HepG2 (cell line): ENCODE data around the gene SGPP1. TPM values are rescaled to one million over a fixed set of nuclear protein-coding genes. Genes with fewer than 3 reads are reported as not detected.

Experiments used
- BCL6 ChIP-seq: IDR thresholded peaks from 2 replicates; pipeline ENCODE4 v1.6.1; 2016; ENCODE audit warnings: missing genetic modification reagents, missing compliant biosample characterization
- BHLHE40 ChIP-seq: IDR thresholded peaks from 2 replicates; pipeline ENCODE4 v1.6.1; 2011; ENCODE audit warnings: low read length, improper control_type of control experiment
- FOXA1 ChIP-seq, 2 experiments: fragments of 450-650 bp in 1 of 2; sonication (generic) in 1 of 2; formaldehyde crosslinking in 1 of 2; IDR thresholded peaks; 2 replicates each; pipeline versions ENCODE4 v1.4.0 to v1.6.1; 2016 to 2020; ENCODE audit warnings: missing genetic modification reagents in 1 of 2
- FOXA3 ChIP-seq: IDR thresholded peaks from 2 replicates; pipeline ENCODE4 v1.6.1; 2016; ENCODE audit warnings: missing genetic modification reagents, missing compliant biosample characterization
- FOXM1 ChIP-seq: sonication (generic); formaldehyde crosslinking; IDR thresholded peaks from 2 replicates; pipeline ENCODE4 v1.5.0; 2020; ENCODE audit warnings: missing genetic modification reagents
- HMG20A ChIP-seq: IDR thresholded peaks from 2 replicates; pipeline ENCODE4 v1.6.1; 2016; ENCODE audit warnings: borderline replicate concordance
- HNF4A ChIP-seq: sonication (generic); formaldehyde crosslinking; IDR thresholded peaks from 2 replicates; pipeline ENCODE4 v1.4.0; 2020; ENCODE audit warnings: missing genetic modification reagents
- MED1 ChIP-seq: sonication (generic); formaldehyde crosslinking; IDR thresholded peaks from 2 replicates; pipeline ENCODE4 v1.4.0; 2020; ENCODE audit warnings: missing genetic modification reagents
- NCOR1 ChIP-seq: fragments of 200-600 bp; sonication (generic); IDR thresholded peaks from 2 replicates; pipeline ENCODE4 v1.7.0; 2017; ENCODE audit warnings: antibody characterized with exemption, low read length, borderline replicate concordance
- NFKB2 ChIP-seq: sonication (generic); formaldehyde crosslinking; IDR thresholded peaks from 2 replicates; pipeline ENCODE4 v1.4.0; 2020; ENCODE audit warnings: missing genetic modification reagents, borderline replicate concordance
- RXRB ChIP-seq: IDR thresholded peaks from 2 replicates; pipeline ENCODE4 v1.6.1; 2016; ENCODE audit warnings: borderline replicate concordance, missing genetic modification reagents, missing compliant biosample characterization
- TP53 ChIP-seq: sonication (generic); formaldehyde crosslinking; conservative IDR thresholded peaks from 2 replicates; pipeline ENCODE4 v1.4.0; 2020; ENCODE audit warnings: missing genetic modification reagents
- ZBTB1 ChIP-seq: sonication (generic); formaldehyde crosslinking; IDR thresholded peaks from 2 replicates; pipeline ENCODE4 v1.4.0; 2020; ENCODE audit warnings: missing genetic modification reagents, borderline replicate concordance
- ZBTB8A ChIP-seq: sonication (generic); formaldehyde crosslinking; IDR thresholded peaks from 2 replicates; pipeline ENCODE4 v1.4.0; 2020; ENCODE audit warnings: mild to moderate bottlenecking, low read depth, missing genetic modification reagents, borderline replicate concordance
- ZFP90 ChIP-seq: sonication (generic); formaldehyde crosslinking; IDR thresholded peaks from 2 replicates; pipeline ENCODE4 v1.8.0; 2022; ENCODE audit warnings: missing genetic modification reagents, mild to moderate bottlenecking, inconsistent platforms, borderline replicate concordance
- ZNF343 ChIP-seq: sonication (generic); formaldehyde crosslinking; IDR thresholded peaks from 2 replicates; pipeline ENCODE4 v1.4.0; 2020; ENCODE audit warnings: mild to moderate bottlenecking, missing genetic modification reagents
- ZNF530 ChIP-seq: sonication (generic); formaldehyde crosslinking; IDR thresholded peaks from 2 replicates; pipeline ENCODE4 v1.5.0; 2020; ENCODE audit warnings: low read depth, mild to moderate bottlenecking, missing genetic modification reagents
- ZNF747 ChIP-seq: sonication (generic); formaldehyde crosslinking; IDR thresholded peaks from 2 replicates; pipeline ENCODE4 v1.8.1; 2023; ENCODE audit warnings: missing genetic modification reagents, mild to moderate bottlenecking, borderline replicate concordance
- ZNF792 ChIP-seq: IDR thresholded peaks from 2 replicates; pipeline ENCODE4 v1.6.1; 2016
- polyA plus RNA-seq, 8 experiments: library from polyadenylated mRNA; depleted of rRNA in 3 of 8; stranded (reverse) in 7 of 8; unstranded in 1 of 8; fragments of >200 nt; fragmentation: Illumina TruSeq in 4 of 8; extraction: Trizol in 4 of 8; gene quantifications; 2 replicates each; pipeline versions ENCODE4 v1.2.1 to v1.2.3, GENCODE V29; 2011 to 2016; ENCODE audit warnings: low read depth in 4 of 8, missing spikeins in 1 of 8, mixed read lengths in 1 of 8; ENCODE audit not compliant: insufficient read depth in 1 of 8
- total RNA-seq, 5 experiments: library from RNA; depleted of rRNA; stranded (reverse); fragments of >200 nt; fragmentation: Illumina TruSeq; extraction: Trizol; gene quantifications; 2 replicates each; pipeline ENCODE4 v1.2.3, GENCODE V29; 2016; ENCODE audit warnings: low read depth in 1 of 5
- TF ChIP-seq, protein P1 (sequence below): sonication (generic); formaldehyde crosslinking; IDR thresholded peaks from 2 replicates; pipeline ENCODE4 v1.5.0; 2020; ENCODE audit warnings: mild to moderate bottlenecking, missing genetic modification reagents, moderate library complexity
- TF ChIP-seq, protein P2 (sequence below): sonication (generic); formaldehyde crosslinking; IDR thresholded peaks from 2 replicates; pipeline ENCODE4 v1.8.1; 2023; ENCODE audit warnings: mild to moderate bottlenecking, missing genetic modification reagents, borderline replicate concordance
- TF ChIP-seq, protein P3 (sequence below): sonication (generic); formaldehyde crosslinking; IDR thresholded peaks from 2 replicates; pipeline ENCODE4 v1.5.0; 2020; ENCODE audit warnings: missing genetic modification reagents
- TF ChIP-seq, protein P4 (sequence below): IDR thresholded peaks from 2 replicates; pipeline ENCODE4 v1.4.0; 2020; ENCODE audit warnings: mild to moderate bottlenecking, missing genetic modification reagents
- TF ChIP-seq, protein P5 (sequence below): sonication (generic); formaldehyde crosslinking; IDR thresholded peaks from 2 replicates; pipeline ENCODE4 v1.5.0; 2020; ENCODE audit warnings: missing genetic modification reagents, mild to moderate bottlenecking, borderline replicate concordance

Gene SGPP1
- total and polyA plus RNA-seq, 2 of the 13 experiments (the other 11 are each of a cell fraction or from before 2014, with no cell fraction given) = 6.4 to 6.8 TPM

DNA sequence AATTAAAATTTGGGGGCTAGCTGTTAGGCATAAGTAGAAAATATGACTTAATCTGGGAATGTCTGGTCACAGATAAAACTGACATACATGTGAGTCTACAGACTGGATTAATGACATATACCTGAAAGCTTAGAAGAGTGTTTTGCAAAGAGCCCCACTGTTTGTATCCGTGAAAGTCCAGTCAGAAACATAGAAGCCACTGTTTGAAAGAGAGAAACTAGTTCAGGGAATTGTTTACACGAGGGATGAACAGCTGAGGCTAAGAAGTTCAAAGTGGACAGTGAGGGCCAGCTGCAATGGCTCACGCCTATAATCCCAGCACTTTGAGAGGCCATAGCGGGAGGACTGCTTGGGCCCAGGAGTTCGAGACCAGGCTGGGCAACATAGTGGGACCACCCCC is 36.2 kb upstream of the SGPP1 start (continued):
- peak; percentile 49 for TF ChIP-seq RXRB (CRISPR knock-in tag)
- TF ChIP-seq ZFP90 (CRISPR knock-in tag) = no peak
- TF ChIP-seq FOXA3 (CRISPR knock-in tag) = peak; percentile 75
- TF ChIP-seq BHLHE40 = peak; percentile 62
- TF ChIP-seq ZBTB1 (CRISPR knock-in tag) = no peak
- TF ChIP-seq HMG20A (CRISPR knock-in tag) = peak; percentile 60; the same call in 1 of the 2 replicates
- TF ChIP-seq TP53 (CRISPR knock-in tag) = no peak
- TF ChIP-seq, protein P1, sequence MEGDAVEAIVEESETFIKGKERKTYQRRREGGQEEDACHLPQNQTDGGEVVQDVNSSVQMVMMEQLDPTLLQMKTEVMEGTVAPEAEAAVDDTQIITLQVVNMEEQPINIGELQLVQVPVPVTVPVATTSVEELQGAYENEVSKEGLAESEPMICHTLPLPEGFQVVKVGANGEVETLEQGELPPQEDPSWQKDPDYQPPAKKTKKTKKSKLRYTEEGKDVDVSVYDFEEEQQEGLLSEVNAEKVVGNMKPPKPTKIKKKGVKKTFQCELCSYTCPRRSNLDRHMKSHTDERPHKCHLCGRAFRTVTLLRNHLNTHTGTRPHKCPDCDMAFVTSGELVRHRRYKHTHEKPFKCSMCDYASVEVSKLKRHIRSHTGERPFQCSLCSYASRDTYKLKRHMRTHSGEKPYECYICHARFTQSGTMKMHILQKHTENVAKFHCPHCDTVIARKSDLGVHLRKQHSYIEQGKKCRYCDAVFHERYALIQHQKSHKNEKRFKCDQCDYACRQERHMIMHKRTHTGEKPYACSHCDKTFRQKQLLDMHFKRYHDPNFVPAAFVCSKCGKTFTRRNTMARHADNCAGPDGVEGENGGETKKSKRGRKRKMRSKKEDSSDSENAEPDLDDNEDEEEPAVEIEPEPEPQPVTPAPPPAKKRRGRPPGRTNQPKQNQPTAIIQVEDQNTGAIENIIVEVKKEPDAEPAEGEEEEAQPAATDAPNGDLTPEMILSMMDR (CRISPR knock-in tag) = no peak
- TF ChIP-seq, protein P2, sequence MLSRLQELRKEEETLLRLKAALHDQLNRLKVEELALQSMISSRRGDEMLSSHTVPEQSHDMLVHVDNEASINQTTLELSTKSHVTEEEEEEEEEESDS (CRISPR knock-in tag) = no peak
- TF ChIP-seq NFKB2 (CRISPR knock-in tag) = no peak
- no peak for TF ChIP-seq ZNF343 (CRISPR knock-in tag)
- no peak for TF ChIP-seq ZNF530 (CRISPR knock-in tag)
- TF ChIP-seq, protein P3, sequence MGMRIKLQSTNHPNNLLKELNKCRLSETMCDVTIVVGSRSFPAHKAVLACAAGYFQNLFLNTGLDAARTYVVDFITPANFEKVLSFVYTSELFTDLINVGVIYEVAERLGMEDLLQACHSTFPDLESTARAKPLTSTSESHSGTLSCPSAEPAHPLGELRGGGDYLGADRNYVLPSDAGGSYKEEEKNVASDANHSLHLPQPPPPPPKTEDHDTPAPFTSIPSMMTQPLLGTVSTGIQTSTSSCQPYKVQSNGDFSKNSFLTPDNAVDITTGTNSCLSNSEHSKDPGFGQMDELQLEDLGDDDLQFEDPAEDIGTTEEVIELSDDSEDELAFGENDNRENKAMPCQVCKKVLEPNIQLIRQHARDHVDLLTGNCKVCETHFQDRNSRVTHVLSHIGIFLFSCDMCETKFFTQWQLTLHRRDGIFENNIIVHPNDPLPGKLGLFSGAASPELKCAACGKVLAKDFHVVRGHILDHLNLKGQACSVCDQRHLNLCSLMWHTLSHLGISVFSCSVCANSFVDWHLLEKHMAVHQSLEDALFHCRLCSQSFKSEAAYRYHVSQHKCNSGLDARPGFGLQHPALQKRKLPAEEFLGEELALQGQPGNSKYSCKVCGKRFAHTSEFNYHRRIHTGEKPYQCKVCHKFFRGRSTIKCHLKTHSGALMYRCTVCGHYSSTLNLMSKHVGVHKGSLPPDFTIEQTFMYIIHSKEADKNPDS (CRISPR knock-in tag) = no peak
- TF ChIP-seq ZNF747 (CRISPR knock-in tag) = no peak
- peak; percentile 72 for TF ChIP-seq HNF4A (CRISPR knock-in tag)
- TF ChIP-seq ZBTB8A (CRISPR knock-in tag) = no peak
- TF ChIP-seq FOXM1 = no peak
- TF ChIP-seq BCL6 (CRISPR knock-in tag) = peak; percentile 69
- TF ChIP-seq, protein P4, sequence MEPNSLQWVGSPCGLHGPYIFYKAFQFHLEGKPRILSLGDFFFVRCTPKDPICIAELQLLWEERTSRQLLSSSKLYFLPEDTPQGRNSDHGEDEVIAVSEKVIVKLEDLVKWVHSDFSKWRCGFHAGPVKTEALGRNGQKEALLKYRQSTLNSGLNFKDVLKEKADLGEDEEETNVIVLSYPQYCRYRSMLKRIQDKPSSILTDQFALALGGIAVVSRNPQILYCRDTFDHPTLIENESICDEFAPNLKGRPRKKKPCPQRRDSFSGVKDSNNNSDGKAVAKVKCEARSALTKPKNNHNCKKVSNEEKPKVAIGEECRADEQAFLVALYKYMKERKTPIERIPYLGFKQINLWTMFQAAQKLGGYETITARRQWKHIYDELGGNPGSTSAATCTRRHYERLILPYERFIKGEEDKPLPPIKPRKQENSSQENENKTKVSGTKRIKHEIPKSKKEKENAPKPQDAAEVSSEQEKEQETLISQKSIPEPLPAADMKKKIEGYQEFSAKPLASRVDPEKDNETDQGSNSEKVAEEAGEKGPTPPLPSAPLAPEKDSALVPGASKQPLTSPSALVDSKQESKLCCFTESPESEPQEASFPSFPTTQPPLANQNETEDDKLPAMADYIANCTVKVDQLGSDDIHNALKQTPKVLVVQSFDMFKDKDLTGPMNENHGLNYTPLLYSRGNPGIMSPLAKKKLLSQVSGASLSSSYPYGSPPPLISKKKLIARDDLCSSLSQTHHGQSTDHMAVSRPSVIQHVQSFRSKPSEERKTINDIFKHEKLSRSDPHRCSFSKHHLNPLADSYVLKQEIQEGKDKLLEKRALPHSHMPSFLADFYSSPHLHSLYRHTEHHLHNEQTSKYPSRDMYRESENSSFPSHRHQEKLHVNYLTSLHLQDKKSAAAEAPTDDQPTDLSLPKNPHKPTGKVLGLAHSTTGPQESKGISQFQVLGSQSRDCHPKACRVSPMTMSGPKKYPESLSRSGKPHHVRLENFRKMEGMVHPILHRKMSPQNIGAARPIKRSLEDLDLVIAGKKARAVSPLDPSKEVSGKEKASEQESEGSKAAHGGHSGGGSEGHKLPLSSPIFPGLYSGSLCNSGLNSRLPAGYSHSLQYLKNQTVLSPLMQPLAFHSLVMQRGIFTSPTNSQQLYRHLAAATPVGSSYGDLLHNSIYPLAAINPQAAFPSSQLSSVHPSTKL (CRISPR knock-in tag) = peak; percentile 64
- TF ChIP-seq, protein P5, sequence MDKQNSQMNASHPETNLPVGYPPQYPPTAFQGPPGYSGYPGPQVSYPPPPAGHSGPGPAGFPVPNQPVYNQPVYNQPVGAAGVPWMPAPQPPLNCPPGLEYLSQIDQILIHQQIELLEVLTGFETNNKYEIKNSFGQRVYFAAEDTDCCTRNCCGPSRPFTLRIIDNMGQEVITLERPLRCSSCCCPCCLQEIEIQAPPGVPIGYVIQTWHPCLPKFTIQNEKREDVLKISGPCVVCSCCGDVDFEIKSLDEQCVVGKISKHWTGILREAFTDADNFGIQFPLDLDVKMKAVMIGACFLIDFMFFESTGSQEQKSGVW (CRISPR knock-in tag) = no peak
- no peak for TF ChIP-seq ZNF792 (CRISPR knock-in tag)
- TF ChIP-seq NCOR1 = no peak; the same call in 1 of the 2 replicates
- no peak for TF ChIP-seq FOXA1 (IDR thresholded peaks at IDR 0.05)
- TF ChIP-seq FOXA1 (CRISPR knock-in tag; IDR thresholded peaks at IDR 0.05) = peak; percentile 59; the same call in 1 of the 2 replicates
- peak; percentile 50; the same call in 1 of the 2 replicates for TF ChIP-seq MED1 (CRISPR knock-in tag)
